Ovary (tissue), 9 donors: ENCODE results near the gene HK2. TPM values are rescaled to one million over a fixed set of nuclear protein-coding genes. Genes with fewer than 3 reads are reported as not detected.

Experiments used
- DNase-seq, 5 donors: peaks; one replicate each; pipeline ENCODE4 v3.0.0-alpha.2; 2019 to 2020
- H3K27ac ChIP-seq, 2 donors: fragments of 200-600 bp; one replicate each; pipeline versions ENCODE4 v1.5.1 to v1.8.0; 2019 to 2022
- H3K27me3 ChIP-seq: fragments of 200-600 bp; one replicate; pipeline ENCODE4 v1.8.0; 2022
- H3K36me3 ChIP-seq: fragments of 200-600 bp; sonication (generic); one replicate; pipeline ENCODE4 v1.5.1; 2019
- H3K4me1 ChIP-seq: one replicate; pipeline ENCODE4 v1.8.1; 2013; ENCODE audit warnings: mild to moderate bottlenecking, moderate library complexity; ENCODE audit not compliant: insufficient read depth
- H3K4me3 ChIP-seq: fragments of 200-600 bp; sonication (generic); one replicate; pipeline ENCODE4 v1.5.1; 2017
- H3K9me3 ChIP-seq, 2 donors: fragments of 200-600 bp in 1 of 2; sonication (generic) in 1 of 2; one replicate each; pipeline versions ENCODE4 v1.5.1 to v1.8.1; 2013 to 2019; ENCODE audit warnings: mild to moderate bottlenecking in 1 of 2, moderate library complexity in 1 of 2
- EP300 ChIP-seq: sonication (generic); formaldehyde crosslinking; IDR thresholded peaks from one replicate; pipeline ENCODE4 v1.6.1; 2017; ENCODE audit warnings: antibody characterized with exemption
- POLR2A ChIP-seq: fragments of 450-650 bp; IDR thresholded peaks from one replicate; pipeline ENCODE4 v1.6.1; 2017; ENCODE audit warnings: antibody characterized with exemption, mild to moderate bottlenecking, moderate library complexity
- WGBS, 3 donors: extraction: QIAGEN DNeasy Blood & Tissue Kit in 1 of 3; methylation state at CpG; one replicate each; pipeline versions ENCODE4 v1.1.5 to v1.1.7; 2013 to 2017; 5-methylcytosine and 5-hydroxymethylcytosine counted together
- intact Hi-C, 4 donors: fragments of 100-400 bp; cut with DNase I; formaldehyde crosslinking; loops; one replicate each; pipeline versions ENCODE4 v1.11.0 to v1.15.1; 2022 to 2023
- polyA plus RNA-seq, 2 donors: library from polyadenylated mRNA; stranded (reverse); fragments of 200-250 nt in 1 of 2; fragments of 350-450 nt in 1 of 2; fragmentation: Illumina TruSeq in 1 of 2; extraction: RNeasy Lipid Tissue Mini Kit (QIAGEN cat#74804) in 1 of 2; gene quantifications; one replicate each; pipeline ENCODE4 v1.2.3, GENCODE V29; 2013 to 2014
- total RNA-seq, 7 donors: library from RNA; depleted of rRNA in 2 of 7; stranded (reverse); fragments of >200 nt in 2 of 7; fragmentation: NEBNext Ultra II Directional in 3 of 7; extraction: Animal tissue kit (Norgen Biotek cat#: 25700) in 3 of 7; gene quantifications; one replicate each; pipeline versions ENCODE4 v1.1.0 to v1.2.4, GENCODE V29; 2016 to 2023
- TF ChIP-seq, protein P1 (sequence below), 3 donors: fragments of 450-650 bp in 2 of 3; fragments of 200-600 bp in 1 of 3; IDR thresholded peaks; one replicate each; pipeline versions ENCODE4 v1.5.1 to v1.8.0; 2016 to 2022; ENCODE audit warnings: antibody characterized with exemption in 3 of 3, mild to moderate bottlenecking in 1 of 3
- donor health status: DM: no; HTN: no; CAD: no; lungs with moderate emphysema.
- donor health status: DM: no; HTN: no; CAD: no.
- donor health status: Bipolar disorder and iron deficiency.
- donor health status: DM: yes; HTN: yes; CAD: no.
- donor health status: DM: no; HTN: no; CAD: no.
- donor health status: DM: yes; HTN: yes; CAD: no.

HK2 gene
- total and polyA plus RNA-seq, 9 donors: 11.8 to 46.7 (median 28.9) TPM

DNA sequence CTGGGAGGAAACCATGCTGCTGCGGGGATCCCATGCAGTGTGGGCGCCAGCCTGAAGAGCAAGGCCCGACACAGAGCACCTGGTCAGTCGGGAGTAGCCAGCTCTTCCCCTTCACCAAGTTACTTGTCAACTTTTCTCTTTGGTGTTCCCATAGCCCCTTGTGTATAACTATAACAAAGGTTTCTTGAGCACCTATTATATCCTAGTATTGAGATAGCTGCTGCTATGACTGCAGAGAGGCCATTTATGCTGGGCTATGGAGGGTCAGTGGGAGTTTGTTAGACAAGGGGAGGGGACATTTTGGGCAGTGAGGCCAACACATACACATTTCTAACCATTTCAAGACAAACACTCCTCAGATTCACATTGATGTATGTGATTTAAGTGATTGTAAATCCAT is 10.8 kb downstream of the HK2 start:
- intact Hi-C loops: no loop called here
- no peak for DNase-seq
- Histone ChIP-seq H3K36me3 (no peaks in the 10 kb centered on the region), H3K4me1 (peaks cover 53% of the 10 kb centered on the region), H3K9me3 (no peaks in the 10 kb centered on the region), H3K4me3 (no peak overlapping the region), H3K27ac (no peak overlapping the region), H3K27me3 (no peaks in the 10 kb centered on the region)
- TF ChIP-seq, protein P1, sequence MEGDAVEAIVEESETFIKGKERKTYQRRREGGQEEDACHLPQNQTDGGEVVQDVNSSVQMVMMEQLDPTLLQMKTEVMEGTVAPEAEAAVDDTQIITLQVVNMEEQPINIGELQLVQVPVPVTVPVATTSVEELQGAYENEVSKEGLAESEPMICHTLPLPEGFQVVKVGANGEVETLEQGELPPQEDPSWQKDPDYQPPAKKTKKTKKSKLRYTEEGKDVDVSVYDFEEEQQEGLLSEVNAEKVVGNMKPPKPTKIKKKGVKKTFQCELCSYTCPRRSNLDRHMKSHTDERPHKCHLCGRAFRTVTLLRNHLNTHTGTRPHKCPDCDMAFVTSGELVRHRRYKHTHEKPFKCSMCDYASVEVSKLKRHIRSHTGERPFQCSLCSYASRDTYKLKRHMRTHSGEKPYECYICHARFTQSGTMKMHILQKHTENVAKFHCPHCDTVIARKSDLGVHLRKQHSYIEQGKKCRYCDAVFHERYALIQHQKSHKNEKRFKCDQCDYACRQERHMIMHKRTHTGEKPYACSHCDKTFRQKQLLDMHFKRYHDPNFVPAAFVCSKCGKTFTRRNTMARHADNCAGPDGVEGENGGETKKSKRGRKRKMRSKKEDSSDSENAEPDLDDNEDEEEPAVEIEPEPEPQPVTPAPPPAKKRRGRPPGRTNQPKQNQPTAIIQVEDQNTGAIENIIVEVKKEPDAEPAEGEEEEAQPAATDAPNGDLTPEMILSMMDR (IDR thresholded peaks at IDR 0.05): no peak
- no peak for TF ChIP-seq EP300
- 93 to 95% (median 94%) methylated on average over 4 of the region's 4 CpGs for WGBS, 3 donors

- TF ChIP-seq POLR2A: no peak
- TF ChIP-seq, protein P1 (IDR thresholded peaks at IDR 0.05): no peak
- TF ChIP-seq EP300: no peak
- WGBS, 3 donors: 32 to 40% (median 35%) methylated on average over 8 of the region's 8 CpGs
- Histone ChIP-seq H3K27me3 (no peaks in the 10 kb centered on the region), H3K36me3 (no peaks in the 10 kb centered on the region), H3K4me1 (peaks cover 55% of the 10 kb centered on the region), H3K9me3 (no peaks in the 10 kb centered on the region), H3K4me3 (no peak overlapping the region), H3K27ac (no peak overlapping the region)
- intact Hi-C loops: no loop called here
- DNase-seq: peak; percentile 37 to 58 (median 53)
These were observed 11.4 kb downstream of the HK2 start for GRCh38 chr2:74845217-74845751.

GRCh38 chr2:74845991-74846390 is 12.1 kb downstream of the HK2 start:
- Histone ChIP-seq H3K4me3 (no peak overlapping the region), H3K4me1 (peaks cover 59% of the 10 kb centered on the region), H3K27me3 (no peaks in the 10 kb centered on the region), H3K9me3 (no peaks in the 10 kb centered on the region), H3K27ac (no peak overlapping the region), H3K36me3 (no peaks in the 10 kb centered on the region)
- 58 to 81% (median 59%) methylated on average over 2 of the region's 2 CpGs for WGBS, 3 donors
- intact Hi-C loops: no loop called here
- DNase-seq: no peak
- TF ChIP-seq, protein P1 (IDR thresholded peaks at IDR 0.05): no peak
- no peak for TF ChIP-seq POLR2A
- TF ChIP-seq EP300: no peak

DNA sequence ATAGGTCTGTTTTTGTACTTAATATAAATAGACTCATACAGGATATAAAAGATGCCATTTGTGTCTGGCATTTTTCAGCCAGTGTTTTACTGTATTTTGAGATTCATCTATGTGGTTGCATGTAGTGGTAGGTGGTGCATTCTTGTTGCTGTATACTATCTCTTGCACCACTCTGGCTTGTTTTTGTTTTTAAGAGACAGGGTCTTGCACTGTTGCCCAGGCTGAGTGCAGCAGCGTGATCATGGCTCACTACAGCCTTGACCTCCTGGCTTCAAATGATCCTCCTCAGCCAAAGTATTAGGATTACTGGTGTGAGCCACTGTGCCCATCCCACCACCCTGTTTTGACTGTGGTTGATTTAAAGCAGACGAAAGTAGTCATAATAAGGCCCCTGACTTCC is 12.6 kb downstream of the HK2 start:
- no peaks in the 10 kb centered on the region for H3K36me3 ChIP-seq
- no peak for DNase-seq
- H3K4me1 ChIP-seq: peaks cover 56% of the 10 kb centered on the region
- H3K27ac ChIP-seq: no peak overlapping the region
- intact Hi-C loops: no loop called here
- WGBS, 3 donors: 25 to 53% (median 43%) methylated on average over 2 of the region's 2 CpGs
- no peaks in the 10 kb centered on the region for H3K9me3 ChIP-seq
- no peaks in the 10 kb centered on the region for H3K27me3 ChIP-seq
- no peak overlapping the region for H3K4me3 ChIP-seq
- TF ChIP-seq POLR2A: no peak
- TF ChIP-seq EP300: no peak
- TF ChIP-seq, protein P1 (IDR thresholded peaks at IDR 0.05): no peak
